Inflammatory macrophage treated with lipopolysaccharide for 4 hours (primary cell): ENCODE data around the gene ZNF860.

Source experiments
- DNase-seq: peaks from one replicate; pipeline ENCODE4 v3.0.0-alpha.2; 2020

The ZNF860 gene

GRCh38 chr3:31981206-31982181 is at the start of gene ZNF860, which contains the start of gene OSBPL10:
ZNF860 (plus strand) TSS chr3:31981750; CDS start chr3:31989080, 7,330 bp downstream.
OSBPL10 (minus strand) TSS chr3:31981262; CDS start chr3:31981179, 83 bp downstream.
- DNase-seq: peak; percentile 23

- DNase-seq: no peak
Observed at GRCh38 chr3:31932990-31933389, 48.6 kb upstream of the ZNF860 start.

GRCh38 chr3:31934018-31934417 is 47.5 kb upstream of the ZNF860 start:
- peak; percentile 11 for DNase-seq

DNA sequence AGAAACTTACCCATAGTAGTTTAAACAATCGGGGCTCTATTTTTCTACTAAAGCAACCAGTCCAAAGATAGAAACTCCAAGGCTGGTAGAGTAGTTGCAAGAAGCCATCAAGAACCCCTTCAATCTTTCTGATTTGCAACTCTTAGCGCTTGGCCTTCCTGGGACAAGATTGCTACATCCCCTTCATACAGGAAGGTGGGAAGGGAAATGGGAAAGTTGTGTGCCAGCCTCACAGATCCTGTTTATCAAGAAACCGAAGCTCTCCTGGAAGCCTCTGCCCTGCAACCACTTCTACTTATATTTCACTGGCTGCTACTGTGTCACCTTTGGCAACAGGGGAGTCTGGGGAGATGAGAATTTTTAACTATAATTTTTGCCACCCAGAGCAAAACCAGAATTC is 46.7 kb upstream of the ZNF860 start:
- DNase-seq: no peak

- no peak for DNase-seq
Observed at GRCh38 chr3:31936420-31937060, 45.0 kb upstream of the ZNF860 start.

DNA sequence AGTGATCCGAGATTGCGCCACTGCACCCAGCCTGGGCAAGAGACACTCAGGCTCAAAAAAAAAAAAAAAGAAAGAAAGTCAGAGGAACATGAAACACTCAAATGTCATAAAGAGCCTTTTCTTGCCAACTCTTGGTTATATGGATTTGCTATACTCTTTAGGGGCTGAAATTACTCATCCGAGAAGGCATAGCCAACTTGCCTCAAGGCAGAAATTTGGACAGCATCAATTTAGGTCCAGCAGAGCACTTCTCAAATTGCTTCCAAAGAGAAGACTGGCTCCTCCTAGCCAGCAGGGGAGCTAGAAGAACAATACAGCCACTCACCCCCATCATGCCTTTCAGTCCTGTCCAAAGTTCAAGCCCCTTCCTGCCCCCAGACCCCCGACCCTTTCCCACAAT is 44.3 kb upstream of the ZNF860 start:
- no peak for DNase-seq

- no peak for DNase-seq
Observed at GRCh38 chr3:31942446-31942845, 39.1 kb upstream of the ZNF860 start.

GRCh38 chr3:31943041-31943440 is 38.5 kb upstream of the ZNF860 start:
- DNase-seq: no peak

DNA sequence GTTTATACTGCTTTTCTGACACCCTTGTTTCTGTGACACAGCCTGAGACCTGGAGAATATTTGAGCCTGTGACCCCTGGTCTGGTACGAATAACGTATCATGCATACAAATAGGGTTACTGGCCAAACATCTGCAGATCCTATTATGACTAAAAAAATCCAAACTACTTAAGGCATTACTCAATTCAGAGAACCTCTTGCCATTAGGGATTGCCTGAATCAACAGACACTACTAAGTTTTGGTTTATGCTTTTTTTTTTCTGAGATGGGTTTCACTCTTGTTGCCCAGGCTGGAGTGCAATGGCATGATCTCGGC is 35.9 kb upstream of the ZNF860 start:
- no peak for DNase-seq

- no peak for DNase-seq
Observed at GRCh38 chr3:31946484-31947081, 35.0 kb upstream of the ZNF860 start.

GRCh38 chr3:31947162-31947561 is 34.4 kb upstream of the ZNF860 start:
- no peak for DNase-seq

- no peak for DNase-seq
Observed at GRCh38 chr3:31947671-31948091, 33.9 kb upstream of the ZNF860 start.

DNA sequence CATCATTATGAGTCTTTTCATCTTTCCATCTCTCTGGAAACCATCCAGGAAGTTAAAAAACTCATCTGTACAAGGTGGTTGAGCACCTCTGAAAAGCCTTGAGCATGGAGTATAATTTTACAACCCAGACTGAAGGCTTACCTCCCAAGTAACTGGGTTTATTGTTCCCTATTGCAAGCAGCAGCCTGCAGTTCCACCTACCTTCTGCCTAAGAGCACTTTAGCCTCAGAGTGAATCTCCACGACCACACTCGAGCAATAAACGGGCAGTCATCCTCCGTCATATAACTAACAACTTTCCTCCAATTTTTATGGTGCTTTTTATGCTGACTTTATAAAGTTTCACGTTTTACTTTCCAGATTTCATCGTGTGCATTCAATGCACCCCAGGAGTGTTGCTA is 33.3 kb upstream of the ZNF860 start:
- no peak for DNase-seq

GRCh38 chr3:31952205-31952604 is 29.3 kb upstream of the ZNF860 start:
- no peak for DNase-seq

DNA sequence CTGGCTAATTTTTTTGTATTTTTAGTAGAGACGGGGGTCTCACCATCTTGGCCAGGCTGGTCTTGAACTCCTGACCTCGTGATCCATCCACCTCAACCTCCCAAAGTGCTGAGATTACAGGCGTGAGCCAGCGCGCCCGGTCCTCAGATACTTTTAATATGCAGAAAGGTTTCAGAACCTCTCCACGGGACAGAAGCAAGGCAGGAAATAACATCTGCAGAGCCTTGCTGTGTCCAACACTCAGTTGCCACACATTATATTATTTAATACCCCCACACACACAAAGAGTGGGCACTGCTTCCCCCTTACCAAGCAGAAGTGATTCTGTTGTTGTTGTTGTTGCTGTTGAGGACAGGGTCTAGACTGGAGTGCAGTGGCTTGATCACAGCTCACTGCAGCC is 28.5 kb upstream of the ZNF860 start:
- no peak for DNase-seq

DNA sequence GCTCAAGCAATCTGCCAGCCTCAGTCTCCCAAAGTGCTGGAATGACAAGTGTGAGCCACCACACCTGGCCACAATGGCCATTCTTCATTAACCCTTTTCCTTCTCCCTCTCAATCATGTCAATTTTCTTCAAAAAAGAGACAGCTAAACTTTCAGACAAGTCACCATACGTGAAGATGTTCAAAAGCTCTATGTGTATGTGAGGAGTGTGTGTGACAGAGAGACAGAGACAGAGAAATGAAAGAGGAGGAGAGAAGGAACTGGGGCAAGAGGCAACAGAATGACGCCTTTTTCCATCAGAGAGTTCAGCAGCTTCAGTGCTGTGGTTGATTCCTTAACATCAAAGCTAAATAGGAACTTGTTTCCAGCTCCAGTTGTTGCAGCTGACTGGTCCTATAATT is 27.9 kb upstream of the ZNF860 start:
- DNase-seq: no peak

DNA sequence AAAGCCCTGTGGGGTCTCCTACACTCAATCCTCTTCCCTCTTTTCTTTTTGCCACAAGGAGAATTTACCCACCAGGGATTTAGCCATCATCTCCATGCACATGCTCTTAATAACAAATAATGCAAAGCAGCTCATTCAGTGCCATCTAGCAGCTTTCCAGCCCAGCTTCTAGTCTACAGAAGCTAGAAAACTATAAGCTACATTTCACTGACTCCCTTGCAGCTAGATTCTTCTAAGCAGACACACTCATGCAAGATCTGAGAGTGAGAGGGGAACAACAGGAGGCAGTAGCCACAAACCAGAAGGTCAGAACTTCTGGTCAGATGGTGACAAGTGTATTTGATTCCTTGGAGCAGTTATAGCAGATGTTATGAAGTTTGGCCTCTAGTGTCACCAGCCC is 26.0 kb upstream of the ZNF860 start:
- no peak for DNase-seq

GRCh38 chr3:31957106-31957505 is 24.4 kb upstream of the ZNF860 start:
- DNase-seq: no peak

- no peak for DNase-seq
Observed at GRCh38 chr3:31958701-31959152, 22.8 kb upstream of the ZNF860 start.

- DNase-seq: no peak
Observed at GRCh38 chr3:31959251-31959650, 22.3 kb upstream of the ZNF860 start.

DNA sequence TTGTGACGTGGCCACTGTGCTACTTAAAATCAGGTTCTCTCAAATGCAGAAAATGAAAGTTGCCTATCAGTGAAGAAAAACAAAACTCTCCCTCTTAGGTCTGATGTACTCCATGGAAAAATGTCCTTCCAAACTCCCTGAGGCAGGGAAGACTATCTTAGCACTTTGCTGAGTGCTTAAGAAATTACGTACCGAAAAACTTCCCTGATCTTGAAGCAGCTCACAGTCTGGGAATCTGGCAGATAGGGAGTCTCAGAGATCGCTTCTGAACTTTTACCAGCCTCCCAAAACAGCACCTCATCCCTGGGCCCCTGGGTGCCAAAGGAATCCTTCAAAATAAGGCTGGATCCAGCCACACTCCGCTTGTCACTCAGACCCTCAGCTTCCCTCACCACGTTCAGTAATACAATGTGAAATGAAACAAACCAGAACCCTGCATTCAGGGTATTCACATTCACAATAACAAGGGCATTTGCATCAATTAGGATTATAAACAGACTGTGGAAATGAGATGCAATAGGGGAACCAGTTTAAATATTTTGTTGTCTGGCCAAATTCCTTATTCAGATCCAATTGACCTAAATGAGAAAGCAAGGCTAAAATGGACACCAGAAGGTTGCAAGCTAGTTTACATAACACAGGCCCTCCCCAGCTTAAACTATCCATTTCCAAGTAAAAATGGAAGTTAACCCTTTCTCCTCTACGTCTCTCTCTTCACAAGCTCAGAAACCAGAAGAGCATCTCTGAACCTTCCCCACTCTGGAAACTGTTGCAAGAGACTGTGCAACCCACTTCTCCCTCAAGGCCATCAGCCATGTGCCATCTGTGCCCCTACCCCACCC is 21.4 kb upstream of the ZNF860 start:
- no peak for DNase-seq

DNA sequence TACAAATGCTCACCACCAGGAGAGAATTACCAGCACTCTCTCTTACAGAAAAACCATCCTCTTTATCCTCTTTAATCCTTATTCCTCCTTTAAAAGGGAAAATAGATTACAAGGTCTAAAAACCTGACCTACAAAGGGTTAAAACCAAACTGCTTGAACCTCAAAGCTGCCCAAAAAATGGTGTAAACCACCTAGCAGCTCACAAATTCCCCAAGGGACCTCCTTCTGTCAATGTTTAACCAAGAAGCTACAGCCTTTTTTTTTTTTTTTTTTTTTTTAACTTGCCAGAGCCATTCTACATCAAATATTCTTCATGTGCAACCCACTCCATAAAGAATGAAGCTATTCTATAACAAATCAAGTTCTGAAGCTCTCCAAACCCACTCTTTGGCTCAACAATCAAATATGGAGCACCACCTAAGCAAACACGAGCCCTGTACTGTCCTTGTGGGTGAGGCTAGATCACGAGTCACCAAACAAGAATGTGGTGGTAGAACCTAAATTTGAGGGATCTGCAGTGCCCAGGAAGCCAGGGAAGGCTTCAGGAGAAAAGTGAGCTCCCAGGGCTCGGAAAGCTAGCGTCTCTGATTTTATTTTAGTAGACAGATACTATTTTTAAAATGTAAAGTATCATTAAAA is 20.6 kb upstream of the ZNF860 start:
- DNase-seq: no peak
